Activated CD4-positive, alpha-beta T cell treated with anti-CD3 and anti-CD28 coated beads, Interleukin-2, amount 50 U/mL, for 16 hours (primary cell): ENCODE data around the gene FOXM1.
A peak's percentile ranks its signal among the peaks of the same experiment; 100 is the strongest.

Experiments used
- DNase-seq: peaks from one replicate; pipeline ENCODE4 v3.0.0-alpha.2; 2020

FOXM1 gene, protein sequence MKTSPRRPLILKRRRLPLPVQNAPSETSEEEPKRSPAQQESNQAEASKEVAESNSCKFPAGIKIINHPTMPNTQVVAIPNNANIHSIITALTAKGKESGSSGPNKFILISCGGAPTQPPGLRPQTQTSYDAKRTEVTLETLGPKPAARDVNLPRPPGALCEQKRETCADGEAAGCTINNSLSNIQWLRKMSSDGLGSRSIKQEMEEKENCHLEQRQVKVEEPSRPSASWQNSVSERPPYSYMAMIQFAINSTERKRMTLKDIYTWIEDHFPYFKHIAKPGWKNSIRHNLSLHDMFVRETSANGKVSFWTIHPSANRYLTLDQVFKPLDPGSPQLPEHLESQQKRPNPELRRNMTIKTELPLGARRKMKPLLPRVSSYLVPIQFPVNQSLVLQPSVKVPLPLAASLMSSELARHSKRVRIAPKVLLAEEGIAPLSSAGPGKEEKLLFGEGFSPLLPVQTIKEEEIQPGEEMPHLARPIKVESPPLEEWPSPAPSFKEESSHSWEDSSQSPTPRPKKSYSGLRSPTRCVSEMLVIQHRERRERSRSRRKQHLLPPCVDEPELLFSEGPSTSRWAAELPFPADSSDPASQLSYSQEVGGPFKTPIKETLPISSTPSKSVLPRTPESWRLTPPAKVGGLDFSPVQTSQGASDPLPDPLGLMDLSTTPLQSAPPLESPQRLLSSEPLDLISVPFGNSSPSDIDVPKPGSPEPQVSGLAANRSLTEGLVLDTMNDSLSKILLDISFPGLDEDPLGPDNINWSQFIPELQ

DNA sequence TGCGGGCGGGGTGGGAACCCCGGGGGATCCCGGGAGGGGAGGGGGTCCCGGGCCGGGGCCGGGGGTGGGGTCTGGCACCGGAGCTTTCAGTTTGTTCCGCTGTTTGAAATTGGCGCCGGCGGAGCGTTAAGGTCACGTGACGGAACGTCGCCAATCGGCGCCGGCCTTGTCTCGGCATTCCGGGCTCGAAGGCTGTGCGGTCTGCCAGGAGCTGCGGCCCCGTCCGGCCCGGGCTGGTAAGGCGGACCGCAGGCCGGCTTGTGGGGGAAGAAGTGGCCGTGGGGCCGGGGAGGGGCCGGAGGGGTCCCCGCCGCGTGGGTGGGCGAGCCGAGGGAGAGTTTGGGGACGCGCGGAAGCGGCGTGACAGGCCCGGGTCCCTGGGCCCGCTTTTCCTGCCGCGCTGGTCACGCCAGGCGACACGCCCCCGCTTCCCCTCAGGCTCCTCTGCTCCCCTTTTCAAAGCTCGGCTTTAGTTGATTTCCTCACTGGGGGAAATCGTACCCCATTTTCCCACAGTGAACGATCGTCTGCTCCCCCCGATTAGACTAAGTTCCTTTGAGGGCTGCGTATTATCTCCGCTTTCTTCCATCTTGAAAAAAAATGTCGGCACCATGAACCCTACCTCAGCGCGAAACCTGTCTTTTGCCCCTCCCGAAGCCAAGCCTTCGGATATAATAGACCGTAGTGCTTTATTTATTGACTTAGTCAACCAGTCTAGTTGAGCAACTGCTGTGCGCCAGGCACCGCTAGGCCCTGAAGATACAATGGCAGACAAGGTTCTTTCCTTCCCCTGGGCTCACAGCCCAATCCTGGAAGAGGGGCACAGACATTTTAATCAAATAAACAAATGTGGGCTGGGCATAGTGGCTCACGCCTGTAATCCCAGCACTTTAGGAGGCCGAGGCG, at the start of gene FOXM1, which contains the start of gene RHNO1:
Gene FOXM1 (minus strand): TSS at position 128 of the 906 bp plus-strand sequence. CDS start 2,696 bp downstream, outside the sequence.
Gene RHNO1 (plus strand): TSS at position 177 of the 906 bp plus-strand sequence. CDS start 8,144 bp downstream, outside the sequence.
- peak; percentile 90 for DNase-seq

DNA sequence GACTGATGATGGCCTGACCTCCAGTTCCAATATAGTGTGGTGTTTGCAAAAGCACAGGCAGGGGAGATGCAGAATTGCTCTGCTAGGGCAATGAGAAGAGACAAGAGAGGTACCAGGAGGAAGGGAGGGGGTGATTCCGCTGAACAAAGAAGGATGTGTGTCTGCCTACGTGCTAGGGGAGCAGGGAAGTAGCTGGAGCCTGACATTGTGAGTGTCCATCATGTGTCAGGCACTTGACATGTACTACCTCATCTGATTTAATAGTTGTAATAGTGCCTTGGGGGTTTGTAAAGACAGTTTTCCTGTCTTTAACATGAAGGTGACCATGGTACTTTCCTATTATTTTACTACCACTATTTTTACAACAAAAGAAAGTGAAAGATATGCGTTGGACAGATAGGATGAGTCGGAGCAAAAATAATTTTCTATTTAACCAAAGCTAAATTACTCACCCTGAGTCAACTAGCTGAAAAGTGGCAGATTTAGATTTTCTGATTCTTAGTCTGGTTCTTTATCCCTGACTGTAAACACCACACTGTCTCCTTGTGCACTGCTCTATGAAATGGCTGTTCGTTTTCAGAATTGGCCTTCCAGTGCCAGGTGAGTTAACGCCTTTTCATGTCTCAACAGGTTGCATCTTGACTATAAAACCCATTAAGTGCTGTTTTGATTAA, 48.5 kb upstream of the FOXM1 start:
- DNase-seq, result peak; percentile 16

DNA sequence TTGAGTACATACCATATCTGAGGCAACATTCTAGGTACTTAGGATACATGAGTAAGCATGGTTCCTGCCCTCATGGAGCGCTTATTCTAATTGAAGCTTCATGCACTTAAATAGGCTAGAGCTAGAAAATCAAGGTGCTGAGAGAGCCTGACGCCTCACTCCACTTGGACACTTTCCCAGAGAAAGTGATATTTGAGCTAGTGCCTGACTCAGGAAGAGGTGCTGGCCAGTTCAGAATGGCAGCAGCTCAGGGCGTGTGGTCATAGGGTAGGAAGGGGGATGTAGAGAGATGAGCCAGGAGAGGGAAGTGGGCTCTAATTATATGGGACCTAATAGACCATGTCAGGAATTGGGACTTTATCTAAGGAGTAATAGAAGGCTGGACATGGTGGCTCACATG, 47.0 kb upstream of the FOXM1 start:
- no peak for DNase-seq

DNA sequence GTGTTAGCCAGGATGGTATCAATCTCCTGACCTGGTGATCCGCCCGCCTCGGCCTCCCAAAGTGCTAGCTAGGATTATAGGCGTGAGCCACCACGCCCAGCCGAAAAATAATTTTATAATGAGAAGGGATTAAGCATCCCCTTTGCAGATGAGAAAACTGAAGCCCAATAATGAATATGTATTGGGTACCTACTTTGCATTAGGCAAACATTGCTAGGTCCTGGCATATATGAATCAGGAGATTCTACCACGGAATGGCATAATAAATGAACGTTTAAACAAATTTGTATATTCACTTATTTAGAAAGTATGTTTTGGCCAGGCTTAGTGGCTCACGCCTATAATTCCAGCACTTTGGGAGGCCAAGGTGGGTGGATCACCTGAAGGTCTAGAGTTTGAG, 46.1 kb upstream of the FOXM1 start:
- DNase-seq, result no peak

DNA sequence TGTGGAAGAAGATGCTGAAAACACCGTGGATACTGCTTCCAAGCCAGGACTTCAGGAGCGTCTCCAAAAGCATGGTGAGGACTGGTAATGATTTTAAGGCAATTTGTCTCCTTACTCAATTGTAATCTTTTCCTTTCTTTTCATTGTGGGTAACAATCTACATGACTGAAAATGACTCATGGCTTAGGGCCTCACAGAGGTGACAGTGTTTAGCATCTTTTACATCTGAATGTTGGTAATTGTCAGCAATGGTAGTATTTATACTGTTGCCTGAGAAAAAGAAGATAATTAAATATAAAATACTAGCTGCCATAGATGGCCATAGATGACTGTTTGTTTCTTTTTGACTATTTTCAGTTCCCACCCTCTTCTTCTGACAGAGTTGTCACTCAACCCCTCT, 45.4 kb upstream of the FOXM1 start:
- DNase-seq, result no peak

DNA sequence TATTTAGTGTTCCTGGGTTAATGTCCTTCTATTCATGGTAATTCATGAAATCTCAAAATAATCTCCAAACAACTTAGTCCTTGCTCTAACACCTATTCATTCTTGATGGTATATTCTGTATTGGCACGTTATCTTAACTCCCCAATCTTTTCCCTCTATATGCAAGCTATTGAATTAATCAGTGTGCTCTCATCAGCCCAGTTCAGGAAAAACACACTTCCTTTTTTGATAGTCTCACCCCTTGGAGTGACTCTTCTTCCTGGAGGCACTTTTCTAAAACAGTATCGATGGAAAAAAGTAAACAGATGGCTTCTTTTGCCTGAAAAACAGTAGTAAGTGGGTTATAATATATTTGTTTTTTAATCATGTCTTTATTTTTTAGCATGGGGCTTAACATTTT, 42.3 kb upstream of the FOXM1 start:
- DNase-seq, result no peak

DNA sequence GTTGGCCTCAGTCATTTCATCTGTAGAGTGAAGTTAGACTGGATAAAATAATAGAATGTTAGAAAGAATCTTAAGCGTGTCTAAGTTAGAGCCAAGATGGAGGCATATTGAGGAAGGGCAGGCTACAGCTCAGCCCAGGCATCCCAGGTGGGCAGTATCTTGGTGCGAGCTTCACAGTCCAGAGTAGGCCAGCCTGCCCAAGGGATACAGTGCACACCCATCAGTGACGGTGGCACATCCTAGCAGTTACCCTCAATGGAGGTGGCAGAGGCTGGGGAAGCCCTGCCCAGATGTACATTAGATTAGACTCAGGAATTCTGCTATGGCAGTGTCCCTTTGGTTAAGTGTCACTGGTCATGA, 35.2 kb upstream of the FOXM1 start:
- DNase-seq, result no peak

DNA sequence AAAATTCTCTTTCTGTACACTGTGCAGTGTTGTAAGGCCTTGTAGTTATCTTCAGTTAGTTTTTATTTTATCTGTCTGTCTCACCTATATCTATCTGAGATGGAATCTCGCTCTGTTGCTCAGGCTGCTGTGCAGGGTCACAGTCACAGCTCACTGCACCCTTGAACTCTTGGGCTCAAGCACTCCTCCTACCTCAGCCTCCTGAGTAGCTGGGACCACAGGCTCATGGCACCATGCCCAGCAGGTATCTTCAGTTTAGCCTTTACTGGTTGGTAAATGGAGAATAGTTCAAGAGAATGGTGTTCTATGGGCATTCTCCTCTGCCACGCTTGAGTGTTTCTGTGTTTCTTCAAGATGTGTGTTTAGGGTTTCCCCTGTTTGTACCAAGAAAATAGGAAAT, 27.3 kb upstream of the FOXM1 start:
- no peak for DNase-seq

DNA sequence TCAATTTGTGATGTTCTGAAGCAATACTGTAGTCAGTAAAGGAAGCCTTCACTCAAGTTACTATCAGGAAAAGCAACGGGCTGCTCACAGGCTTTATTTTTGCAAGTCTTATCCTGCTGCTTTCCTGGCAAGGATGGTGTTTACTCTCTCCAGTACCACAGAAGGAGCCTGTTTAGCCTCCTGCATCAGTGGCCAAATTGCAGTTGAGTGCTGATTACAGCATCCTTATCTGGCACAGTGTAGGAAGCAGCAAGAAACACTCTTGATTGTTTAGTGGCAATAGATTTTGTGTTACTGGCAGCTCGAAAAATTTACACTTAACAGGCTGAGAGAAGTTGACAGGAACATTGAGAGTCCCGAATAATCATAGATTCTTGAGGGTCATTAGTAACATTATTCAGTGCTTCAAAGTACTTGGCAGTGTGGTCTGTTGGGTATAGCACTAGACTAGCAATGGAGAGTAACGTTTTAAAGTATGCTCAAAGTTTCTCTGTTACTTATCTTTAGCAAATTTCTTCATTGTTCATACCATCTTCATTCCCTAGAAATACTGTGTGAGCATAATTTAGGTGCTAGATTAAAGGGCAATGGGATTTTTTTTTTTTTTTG, 25.4 kb upstream of the FOXM1 start:
- no peak for DNase-seq

DNA sequence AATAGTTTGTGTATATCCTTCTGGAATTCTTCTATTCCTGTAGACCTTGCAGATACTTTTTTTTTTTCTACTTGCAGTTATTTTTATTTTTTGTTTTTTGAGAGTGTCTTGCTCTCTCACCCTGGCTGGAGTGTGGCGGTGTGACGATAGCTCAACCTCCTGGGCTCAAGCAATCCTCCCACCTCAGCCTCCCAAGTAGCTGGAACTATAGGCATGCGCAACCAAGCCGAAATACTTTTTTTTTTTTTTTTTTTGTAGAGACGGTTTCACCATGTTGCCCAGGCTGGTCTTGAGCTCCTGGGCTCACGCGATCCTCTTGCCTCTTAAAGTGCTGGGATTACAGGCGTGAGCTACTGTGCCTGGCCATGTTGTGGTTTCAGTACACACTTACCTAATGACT, 23.7 kb upstream of the FOXM1 start:
- DNase-seq, result no peak

DNA sequence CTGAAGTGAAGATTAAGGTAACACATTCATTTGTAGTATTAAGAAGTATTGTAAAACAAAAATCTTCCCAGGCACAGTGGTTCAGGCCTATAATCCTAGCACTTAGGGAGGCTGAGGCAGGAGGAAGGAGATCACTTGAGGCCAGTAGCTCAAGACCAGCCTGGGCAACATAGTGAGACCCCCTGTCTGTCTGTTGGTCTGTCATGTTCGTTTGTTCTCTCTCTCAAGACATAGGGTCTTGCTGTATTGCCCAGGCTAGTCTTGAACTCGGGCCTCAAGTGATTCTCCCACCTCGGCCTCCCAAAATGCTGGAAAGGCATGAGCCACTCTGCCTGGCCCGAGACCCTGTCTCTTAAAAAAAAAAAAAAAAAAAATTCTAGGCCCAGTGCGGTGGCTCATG, 20.4 kb upstream of the FOXM1 start:
- no peak for DNase-seq

DNA sequence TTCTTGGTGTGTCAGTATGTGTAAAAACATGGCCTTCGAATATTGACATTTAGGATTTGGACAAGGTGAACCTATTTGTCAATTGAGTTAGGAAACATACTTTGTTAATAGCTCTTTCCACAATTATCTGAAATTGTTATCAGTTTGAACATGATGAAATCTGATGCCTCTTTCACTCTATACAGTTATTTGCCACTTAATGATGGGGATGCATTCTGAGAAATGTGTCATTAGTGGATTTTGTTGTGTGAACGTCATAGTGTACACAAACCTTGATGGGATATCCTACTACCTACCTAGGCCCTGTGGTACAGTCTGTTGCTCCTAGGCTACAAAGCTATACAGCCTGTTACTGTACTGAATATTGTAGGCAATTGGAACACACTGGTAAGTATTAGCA, 18.5 kb upstream of the FOXM1 start:
- DNase-seq, result no peak

DNA sequence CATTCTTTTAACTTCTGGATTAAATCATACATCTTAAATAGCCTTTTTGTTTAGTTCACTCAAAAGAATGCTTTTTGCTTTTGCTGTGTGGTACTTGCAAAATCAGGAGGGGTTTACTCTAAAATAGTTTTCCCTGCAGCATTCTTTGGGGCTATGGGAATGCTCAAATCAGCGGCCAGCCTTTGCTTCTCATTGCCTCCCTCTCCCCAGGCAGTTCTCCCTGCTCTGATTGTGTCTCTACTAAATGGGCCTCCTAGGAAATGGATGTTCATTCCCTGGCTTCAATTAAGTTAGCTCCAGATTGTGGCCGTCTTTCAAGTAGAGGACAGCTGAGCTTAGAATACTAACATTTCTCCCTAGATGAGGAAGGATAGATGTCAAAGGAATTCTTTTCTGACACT, 18.1 kb upstream of the FOXM1 start:
- DNase-seq, result no peak

DNA sequence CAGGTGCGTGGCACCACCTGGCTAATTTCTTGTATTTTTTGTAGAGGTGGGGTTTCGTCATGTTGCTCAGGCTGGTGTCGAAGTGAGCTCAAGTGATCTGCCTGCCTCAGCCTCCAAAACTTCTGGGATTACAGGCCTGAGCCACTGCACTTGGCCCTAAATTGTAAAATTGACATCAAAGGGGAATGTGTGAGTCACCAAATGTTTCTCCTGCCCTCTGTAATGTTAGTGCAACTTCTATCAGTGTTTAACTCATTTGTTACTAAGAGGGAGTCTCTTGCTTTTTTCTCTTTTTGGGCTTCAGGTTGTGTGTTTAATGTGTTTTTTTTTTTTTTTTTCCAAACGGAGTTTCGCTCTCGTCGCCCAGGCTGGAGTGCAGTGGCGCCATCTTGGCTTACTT, 16.0 kb upstream of the FOXM1 start:
- DNase-seq, result no peak

DNA sequence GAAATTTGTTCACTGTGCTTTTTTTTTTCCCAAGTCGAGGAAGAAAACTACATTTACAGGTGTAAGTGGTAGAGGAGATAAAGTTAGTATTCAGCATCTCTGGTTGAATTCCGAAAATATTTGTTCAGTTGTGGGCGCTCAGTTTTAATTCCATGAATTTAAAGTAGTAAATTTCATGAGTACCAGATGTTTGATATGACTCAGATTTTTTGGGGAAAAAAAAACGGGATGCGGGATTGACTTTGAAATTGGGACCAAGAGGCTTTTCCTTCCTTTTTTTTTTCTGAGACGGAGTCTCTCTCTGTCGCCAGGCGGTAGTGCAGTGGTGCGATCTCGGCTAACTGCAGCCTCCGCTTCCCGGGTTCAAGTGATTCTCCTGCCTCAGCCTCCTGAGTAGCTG, 15.3 kb upstream of the FOXM1 start:
- no peak for DNase-seq

DNA sequence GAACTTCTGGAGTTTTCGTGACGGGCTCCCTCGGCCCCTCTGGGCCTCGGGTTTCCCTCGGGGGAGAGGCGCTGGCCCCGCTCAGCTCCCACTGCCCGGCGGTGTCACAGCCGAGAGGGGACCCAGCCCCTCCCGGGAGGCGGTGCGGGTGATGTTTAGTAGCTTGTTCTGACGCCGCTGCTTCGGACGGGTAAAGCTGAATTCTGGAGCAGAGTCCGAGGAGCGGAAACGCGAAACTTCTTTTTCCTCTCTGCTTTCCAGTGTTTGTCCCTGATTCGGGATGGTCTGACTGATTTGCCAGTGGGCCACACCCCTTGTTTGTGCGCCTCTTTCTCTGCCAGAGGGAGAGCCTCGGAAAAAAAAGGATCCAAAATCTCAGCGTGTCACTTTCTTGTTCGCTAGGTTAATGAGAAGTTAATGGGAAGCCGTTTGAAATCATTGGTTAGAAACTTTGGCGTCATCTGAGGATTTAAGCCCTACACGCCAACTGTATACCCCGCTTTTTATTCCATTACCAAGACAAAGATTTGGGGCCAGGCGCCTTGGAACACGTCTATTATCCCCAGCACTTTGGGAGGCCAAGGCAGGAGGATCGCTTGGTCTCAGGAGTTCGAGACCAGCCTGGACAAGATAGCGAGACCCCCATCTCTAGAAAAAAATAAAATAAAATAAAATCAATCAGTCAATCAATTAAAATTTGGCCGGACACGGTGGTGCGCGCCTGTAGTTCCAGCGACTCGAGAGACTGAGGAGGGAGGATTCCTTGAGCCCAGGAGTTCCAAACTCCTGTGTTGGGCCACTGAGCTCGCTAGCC, 14.5 kb upstream of the FOXM1 start:
- DNase-seq, result no peak

DNA sequence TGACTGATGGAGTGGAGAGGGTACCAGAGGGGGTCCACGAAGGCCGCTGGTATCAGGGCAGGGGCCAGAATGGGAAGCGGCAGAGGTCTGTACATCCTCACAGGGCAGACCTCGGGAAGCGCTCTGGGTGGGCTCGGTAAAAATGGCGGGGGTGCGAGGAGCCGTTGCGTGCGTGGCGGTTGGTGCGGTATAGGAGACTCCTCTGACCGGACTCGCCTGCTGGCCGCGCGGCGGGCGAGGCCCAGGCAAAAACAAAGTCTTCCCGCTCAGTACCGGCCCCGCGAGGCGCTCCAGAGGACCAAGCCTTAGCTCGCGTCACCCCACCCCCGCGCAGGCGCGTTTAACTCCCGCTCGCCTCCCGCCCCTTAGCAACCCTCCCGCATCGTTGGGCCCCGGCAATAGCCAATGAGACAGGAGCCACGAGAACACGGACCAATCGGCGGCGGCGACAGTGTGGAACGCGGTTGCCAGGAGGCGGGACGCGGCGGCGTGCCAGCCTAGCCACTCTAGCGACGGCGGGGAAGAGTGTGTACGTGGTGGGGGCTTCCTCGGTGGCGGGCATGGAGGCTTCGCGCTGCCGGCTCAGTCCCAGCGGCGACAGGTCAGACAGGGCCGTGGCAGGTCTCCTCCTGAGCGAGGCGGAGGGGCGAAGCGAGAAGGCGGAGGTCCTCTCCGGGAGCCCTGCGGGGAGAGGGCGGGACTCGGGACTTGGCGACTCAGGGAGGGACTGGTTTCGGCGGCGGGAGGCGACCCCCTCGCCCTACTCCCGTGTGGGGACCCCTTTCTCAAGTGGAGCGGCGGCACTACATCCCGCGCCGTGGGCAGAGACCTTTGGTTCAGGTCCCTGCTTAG, 13.6 kb upstream of the FOXM1 start, which contains the start of gene TULP3:
Gene TULP3 (plus strand): TSS at position 504 of the 852 bp plus-strand sequence. CDS start 57 bp downstream, at position 561.
- DNase-seq, result peak; percentile 98

DNA sequence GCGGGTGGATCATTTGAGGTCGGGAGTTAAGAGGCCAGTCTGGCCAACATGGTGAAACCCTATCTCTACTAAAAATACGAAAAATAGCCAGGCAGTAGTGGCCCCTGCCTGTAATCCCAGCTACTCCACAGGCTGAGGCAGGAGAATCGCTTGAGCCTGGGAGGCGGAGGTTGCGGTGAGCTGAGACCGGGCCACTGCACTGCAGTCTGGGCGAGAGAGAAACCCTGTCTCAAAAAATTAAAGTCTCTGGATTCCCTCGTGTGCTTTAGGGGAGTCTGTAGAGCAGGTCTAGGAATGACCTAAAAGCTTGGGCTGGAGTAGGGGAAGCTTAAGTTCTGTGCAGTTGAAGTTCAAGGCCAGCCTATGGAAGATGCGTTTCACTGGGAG, 13.0 kb upstream of the FOXM1 start:
- DNase-seq, result no peak

DNA sequence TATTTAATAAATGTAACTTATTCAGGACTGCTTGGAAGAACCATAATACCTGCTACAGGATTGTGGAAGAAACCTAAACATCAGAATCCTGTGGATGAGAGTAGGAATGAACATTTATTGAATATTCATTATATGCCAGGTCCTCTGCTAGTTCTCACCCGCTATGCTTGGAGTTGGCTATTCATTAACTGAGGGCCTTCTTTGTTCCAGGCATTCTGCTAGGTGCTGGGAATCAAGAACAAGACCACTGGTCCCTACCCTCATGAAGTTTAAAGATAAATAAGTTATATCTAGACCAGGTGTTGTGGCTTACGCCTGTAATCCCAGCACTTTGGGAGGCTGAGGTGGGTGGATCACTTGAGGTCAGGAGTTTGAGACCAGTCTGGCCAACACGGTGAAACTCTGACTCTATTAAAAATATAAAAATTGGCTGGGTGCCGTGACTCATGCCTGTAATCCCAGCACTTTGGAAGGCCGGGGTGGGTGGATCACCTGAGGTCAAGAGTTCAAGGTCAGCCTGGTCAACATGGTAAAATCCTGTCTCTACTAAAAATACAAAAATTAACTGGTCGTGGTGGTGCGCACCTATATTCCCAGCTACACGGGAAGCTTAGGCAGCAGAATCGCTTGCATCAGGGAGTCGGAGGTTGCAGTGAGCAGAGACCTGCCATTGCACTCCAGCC, 9.9 kb upstream of the FOXM1 start:
- DNase-seq, result no peak

DNA sequence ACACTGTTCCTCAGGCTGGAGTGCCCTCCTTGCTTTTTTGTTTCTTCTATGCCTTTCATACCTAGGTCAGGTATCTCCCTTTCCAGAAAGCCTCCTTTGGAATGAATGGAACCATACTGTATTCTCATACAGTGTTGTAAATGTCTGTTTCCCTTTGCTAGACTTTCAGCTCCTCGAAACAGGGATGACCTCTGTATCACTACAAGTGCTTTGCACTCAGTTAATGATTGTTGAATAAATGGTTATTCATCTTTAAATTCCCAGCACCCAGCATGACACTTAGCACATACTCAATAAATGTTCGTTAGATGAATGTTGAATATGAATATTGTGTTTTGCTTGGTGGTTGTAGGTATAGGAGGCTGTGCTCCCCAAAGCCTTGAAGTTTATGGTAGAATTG, 7.8 kb upstream of the FOXM1 start:
- DNase-seq, result no peak
